Glomerular visceral epithelial cell (primary cell): ENCODE results near the gene DNAJC28.
A peak's percentile ranks its signal among the peaks of the same experiment; 100 is the strongest.
"Not testable (repeated sequence)": the region's sequence is repeated elsewhere in the genome, so short reads cannot be mapped to it uniquely, and the experiment has no call there.

Experiments
- DNase-seq: peaks from one replicate; pipeline ENCODE4 v3.0.0-alpha.2; 2016; ENCODE audit errors: extremely low spot score

Gene DNAJC28

DNA sequence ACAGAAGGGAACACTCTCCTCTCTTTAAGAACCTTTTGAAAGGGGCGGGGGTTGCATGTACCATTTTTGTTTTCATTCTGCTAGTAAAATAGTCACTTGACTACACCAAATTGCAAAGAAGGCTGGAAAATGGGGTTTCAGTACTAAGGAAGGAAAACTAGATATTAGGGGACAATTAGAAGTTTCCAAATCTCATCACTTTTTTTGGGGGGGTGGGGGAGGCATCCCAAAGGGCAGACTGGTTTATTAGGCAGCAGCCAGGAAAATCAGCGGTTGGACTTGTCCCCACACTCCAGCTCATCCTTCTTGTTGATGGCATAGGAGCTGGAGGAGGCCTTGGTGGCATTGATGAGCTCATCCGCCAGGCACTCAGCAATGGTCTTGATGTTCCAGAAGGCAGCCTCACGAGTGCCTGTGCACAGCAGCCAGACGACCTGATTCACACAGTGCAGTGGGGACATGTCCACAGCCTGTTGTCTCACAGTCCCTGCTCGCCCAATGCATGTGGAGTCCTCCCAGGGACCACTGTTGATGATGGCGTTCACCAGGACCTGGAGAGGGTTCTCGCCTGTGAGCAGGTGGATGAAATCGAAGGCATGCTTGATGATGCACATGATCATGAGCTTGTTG is 10.1 kb downstream of the DNAJC28 start:
- peak; percentile 18 for DNase-seq

GRCh38 chr21:33480481-33481103 is 10.9 kb downstream of the DNAJC28 start:
- DNase-seq: no peak

GRCh38 chr21:33479679-33480480 is 11.6 kb downstream of the DNAJC28 start, which contains the start of gene TMEM50B:
TSS of gene TMEM50B (minus strand) at chr21:33479974. CDS start at chr21:33468885, 11,089 bp downstream.
- DNase-seq: peak; percentile 97

- peak; percentile 34 for DNase-seq
Measured at GRCh38 chr21:33478935-33479678, 12.4 kb downstream of the DNAJC28 start.

- DNase-seq: no peak
Measured at GRCh38 chr21:33478182-33478581, 13.3 kb downstream of the DNAJC28 start.

GRCh38 chr21:33477066-33477465 is 14.4 kb downstream of the DNAJC28 start:
- no peak for DNase-seq

- no peak for DNase-seq
Measured at GRCh38 chr21:33473344-33473743, 18.2 kb downstream of the DNAJC28 start.

DNA sequence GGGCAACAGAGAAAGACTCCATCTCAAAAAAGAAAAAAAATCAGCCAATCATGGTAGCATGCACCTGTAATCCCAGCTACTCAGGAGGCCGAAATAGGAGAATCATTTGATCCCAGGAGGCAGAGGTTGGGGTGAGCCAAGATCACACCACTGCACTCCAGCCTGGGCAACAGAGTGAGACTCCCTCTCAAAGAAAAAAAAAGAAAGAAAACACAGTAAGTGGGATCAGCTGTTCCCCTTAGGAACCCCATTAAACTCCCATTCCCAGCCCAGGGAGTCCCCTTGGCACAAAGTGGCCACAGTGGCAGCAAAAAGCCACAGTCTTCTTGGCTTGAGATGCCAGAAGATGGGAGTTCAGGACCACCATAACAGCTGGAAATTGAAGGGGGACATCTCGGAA is 20.8 kb downstream of the DNAJC28 start:
- DNase-seq: no peak

DNA sequence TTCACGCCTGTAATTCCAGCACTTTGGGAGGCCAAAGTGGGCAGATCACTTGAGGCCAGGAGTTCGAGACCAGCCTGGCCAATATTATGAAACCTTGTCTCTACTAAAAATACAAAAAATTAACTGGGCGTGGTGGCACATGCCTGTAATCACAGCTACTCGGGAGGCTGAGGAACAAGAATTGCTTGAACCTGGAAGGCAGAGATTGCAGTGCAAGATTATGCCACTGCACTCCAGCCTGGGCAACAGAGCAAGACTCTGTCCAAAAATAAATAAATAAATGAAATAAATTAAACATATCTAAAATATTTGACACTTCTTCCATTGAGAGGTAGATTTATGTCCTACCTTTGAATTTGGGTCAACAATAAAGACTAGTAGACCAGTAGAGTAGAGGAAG is 22.3 kb downstream of the DNAJC28 start:
- not testable (repeated sequence) for DNase-seq

- DNase-seq: no peak
Measured at GRCh38 chr21:33461538-33462250, 29.8 kb downstream of the DNAJC28 start.

DNA sequence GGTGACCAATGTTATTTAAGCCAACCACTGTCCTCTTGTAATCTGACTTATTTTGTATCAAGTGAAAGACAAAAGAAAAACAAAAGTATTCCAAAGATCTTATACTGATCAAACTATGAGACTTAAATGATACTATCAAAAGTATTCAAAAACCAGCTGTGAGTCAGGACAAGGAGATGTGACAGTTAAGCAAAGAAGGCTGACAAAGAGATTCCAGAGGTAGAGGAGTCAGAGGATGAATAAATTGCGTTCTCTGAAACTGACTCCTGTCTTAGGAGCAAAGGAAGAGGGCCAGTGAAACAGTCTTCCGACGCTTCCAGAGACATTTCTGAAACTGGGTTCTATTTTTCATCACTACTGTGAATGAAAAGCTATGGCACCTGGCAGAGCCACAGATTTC is 32.7 kb downstream of the DNAJC28 start:
- no peak for DNase-seq

- no peak for DNase-seq
Measured at GRCh38 chr21:33455686-33456446, 35.6 kb downstream of the DNAJC28 start.

GRCh38 chr21:33452362-33452761 is 39.2 kb downstream of the DNAJC28 start:
- no peak for DNase-seq

- peak; percentile 25 for DNase-seq
Measured at GRCh38 chr21:33451634-33452071, 39.9 kb downstream of the DNAJC28 start.

- no peak for DNase-seq
Measured at GRCh38 chr21:33449616-33450015, 41.9 kb downstream of the DNAJC28 start.

- not testable (repeated sequence) for DNase-seq
Measured at GRCh38 chr21:33446620-33447019, 44.9 kb downstream of the DNAJC28 start.

DNA sequence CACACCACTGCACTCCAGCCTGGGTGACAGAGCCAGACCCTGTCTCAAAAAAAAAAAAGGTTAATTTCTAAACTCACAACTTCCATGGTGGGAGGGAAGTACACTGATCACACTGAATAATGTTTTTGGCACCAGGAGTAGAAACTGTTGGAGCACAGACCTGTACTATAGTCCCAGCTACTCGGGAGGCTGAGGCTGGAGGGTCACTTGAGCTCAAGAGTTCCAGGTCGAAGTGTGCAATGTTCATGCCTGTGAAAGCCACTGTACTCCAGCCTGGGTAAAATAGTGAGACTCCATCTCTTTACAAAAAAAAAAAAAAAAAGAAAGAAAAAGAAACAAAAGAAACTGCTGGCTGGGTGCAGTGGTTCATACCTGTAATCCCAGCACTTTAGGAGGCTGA is 47.0 kb downstream of the DNAJC28 start:
- DNase-seq: no peak

GRCh38 chr21:33443194-33443593 is 48.3 kb downstream of the DNAJC28 start:
- no peak for DNase-seq

DNA sequence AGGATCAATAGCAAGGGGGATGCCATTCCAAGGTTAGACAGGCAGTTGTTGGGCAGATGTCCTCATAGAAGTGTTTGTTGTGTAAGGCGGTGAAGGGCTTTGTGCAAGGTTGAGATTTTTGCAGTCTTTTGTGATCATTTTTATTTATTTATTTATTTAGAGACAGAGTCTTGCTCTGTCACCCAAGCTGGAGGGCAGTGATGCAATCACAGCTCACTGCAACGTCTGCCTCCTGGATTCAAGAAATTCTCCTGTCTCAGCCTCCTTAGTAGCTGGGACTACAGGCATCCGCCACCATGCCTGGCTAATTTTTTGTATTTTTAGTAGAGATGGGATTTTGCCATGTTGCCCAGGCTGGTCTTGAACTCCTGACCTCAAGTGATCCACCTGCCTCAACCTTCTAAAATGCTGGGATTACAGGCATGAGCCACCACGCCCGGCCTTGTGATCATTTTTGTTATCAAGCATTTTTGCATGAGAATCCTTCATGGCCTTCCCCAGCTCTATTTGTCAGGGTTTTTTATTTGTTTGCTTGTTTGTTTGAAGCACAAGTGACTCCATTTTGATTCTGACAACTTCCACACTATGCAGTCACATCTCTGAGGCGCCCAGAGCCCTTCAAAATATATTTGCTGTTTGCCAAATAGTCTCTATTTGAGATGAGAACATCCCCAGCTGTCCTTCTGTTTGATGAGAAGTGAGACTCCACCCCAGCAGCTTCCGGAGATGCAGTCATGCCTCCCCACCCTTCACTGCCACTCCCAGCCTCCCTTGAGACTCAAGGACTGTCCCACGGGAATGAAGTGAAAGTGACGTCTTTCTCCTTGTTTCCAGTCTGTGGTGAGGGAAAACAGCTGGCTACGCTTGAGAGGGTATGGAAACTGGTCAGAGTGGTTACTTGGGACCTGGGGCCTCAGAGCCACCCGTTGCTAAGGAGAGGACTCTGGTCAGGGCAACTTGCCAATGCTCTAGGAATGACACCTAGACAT is 49.7 kb downstream of the DNAJC28 start:
- peak; percentile 98 for DNase-seq
